ENCODE data around the gene LAMTOR2.
A peak's percentile ranks its signal among the peaks of the same experiment; 100 is the strongest.

LAMTOR2 gene

GRCh38 chr1:156054500-156055280 lies at the start of gene LAMTOR2:
TSS of gene LAMTOR2 (plus strand) at chr1:156054782. CDS start at chr1:156054890, 108 bp downstream.
- Histone ChIP-seq H3K27me3 (replicated peaks) (no peaks in the 10 kb centered on the region), H3K27ac (peak within 1 kb of the TSS; percentile 80), H3K4me3 (ENCODE audit: low read depth, low read length) (peak within 1 kb of the TSS; percentile 98), H3K36me3 (replicated peaks) (peaks cover 6% of the 10 kb centered on the region)
- in situ Hi-C loops (cut with HindIII; ENCODE audit: low pct_ligation_motif_present, low sequenced_read_pairs) = no loop called here
- DNase-seq = peak; percentile 98
- TF ChIP-seq, protein P1, sequence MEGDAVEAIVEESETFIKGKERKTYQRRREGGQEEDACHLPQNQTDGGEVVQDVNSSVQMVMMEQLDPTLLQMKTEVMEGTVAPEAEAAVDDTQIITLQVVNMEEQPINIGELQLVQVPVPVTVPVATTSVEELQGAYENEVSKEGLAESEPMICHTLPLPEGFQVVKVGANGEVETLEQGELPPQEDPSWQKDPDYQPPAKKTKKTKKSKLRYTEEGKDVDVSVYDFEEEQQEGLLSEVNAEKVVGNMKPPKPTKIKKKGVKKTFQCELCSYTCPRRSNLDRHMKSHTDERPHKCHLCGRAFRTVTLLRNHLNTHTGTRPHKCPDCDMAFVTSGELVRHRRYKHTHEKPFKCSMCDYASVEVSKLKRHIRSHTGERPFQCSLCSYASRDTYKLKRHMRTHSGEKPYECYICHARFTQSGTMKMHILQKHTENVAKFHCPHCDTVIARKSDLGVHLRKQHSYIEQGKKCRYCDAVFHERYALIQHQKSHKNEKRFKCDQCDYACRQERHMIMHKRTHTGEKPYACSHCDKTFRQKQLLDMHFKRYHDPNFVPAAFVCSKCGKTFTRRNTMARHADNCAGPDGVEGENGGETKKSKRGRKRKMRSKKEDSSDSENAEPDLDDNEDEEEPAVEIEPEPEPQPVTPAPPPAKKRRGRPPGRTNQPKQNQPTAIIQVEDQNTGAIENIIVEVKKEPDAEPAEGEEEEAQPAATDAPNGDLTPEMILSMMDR (IDR thresholded peaks at IDR 0.05; ENCODE audit: low read depth, low read length, missing control alignments) = no peak

DNA sequence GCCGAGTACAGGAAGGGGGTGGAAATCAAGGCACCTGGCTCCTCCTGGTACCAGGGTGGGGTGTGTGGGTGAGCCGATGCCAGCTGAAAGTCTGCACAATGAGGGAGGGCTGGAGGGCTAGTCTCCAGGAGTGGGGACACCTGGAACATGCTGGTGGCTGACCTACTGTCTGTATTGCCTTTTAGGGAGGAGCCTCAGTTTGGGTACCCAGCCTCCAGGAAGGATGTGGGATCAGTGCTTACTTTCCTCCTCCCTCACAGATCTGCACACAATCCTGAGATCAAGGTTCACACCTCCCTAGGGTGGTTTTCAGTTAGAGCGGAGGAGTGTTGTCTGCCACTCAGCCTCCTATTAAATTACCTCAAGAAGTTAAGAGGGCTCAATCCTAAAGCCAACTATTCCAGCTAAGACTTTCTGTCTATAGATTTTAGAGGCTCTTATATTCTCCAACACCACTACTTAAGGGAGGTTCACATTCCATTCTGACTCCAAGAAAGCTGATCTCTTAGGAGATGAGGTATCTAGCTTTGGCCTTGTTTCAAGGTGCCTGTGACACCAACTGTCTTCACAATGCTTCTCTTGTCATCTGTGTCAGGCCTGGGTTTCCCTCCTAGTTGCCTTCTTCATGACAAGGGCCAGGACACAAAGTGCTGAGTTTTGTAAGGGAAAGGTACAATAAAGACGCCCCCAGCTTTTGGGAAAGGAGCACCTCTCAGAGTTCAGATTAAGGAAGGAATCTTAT lies 49.6 kb upstream of the LAMTOR2 start:
- H3K27ac ChIP-seq = no peak overlapping the region

DNA sequence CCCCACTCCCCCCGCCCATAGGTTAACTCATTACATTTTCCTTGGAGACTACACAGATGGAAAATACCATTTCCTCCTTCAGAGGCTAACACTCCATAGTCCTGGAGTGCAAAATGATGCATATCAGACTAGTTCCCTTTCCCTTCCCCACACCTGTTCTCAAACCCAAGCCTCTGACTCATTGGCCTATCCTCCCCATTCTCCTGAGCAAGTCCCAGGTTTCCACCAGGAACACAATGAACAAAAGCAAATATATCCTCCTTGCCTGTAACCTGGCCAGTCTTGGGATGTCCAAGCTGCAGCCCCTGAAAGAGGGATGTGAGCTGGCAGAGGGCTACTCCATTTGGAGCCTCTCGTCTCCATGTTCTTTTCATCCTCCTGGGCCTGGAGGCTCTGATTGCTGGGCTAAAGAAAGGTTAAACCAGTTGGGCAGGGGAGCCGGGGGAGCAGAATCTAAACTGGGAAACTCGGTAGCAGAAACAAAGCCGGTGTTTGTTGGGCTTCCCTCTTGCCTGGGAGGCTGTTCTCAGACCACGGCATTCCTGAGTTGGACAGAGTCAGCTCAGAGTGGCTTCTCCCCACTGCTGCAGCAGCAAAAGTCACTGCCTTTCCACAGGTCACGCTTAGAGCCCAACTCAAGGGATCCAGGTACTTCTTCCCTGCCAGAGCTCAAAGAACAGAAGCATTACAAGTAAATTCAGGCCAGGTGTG lies 47.8 kb upstream of the LAMTOR2 start:
- in situ Hi-C loops (cut with HindIII; ENCODE audit: low pct_ligation_motif_present, low sequenced_read_pairs) = no loop called here
- Histone ChIP-seq H3K4me3 (ENCODE audit: low read depth, low read length) (no peak overlapping the region), H3K36me3 (replicated peaks) (peaks cover 32% of the 10 kb centered on the region), H3K27me3 (replicated peaks) (no peaks in the 10 kb centered on the region), H3K27ac (no peak overlapping the region)
- DNase-seq = no peak
- TF ChIP-seq, protein P1 (IDR thresholded peaks at IDR 0.05; ENCODE audit: low read depth, low read length, missing control alignments) = no peak

More for the DNA sequence above, 49.6 kb upstream of the LAMTOR2 start:
- peaks cover 19% of the 10 kb centered on the region for H3K36me3 ChIP-seq (replicated peaks)
- DNase-seq = no peak
- no peaks in the 10 kb centered on the region for H3K27me3 ChIP-seq (replicated peaks)
- no peak overlapping the region for H3K4me3 ChIP-seq (ENCODE audit: low read depth, low read length)
- in situ Hi-C loops (cut with HindIII; ENCODE audit: low pct_ligation_motif_present, low sequenced_read_pairs) = no loop called here
- TF ChIP-seq, protein P1 (IDR thresholded peaks at IDR 0.05; ENCODE audit: low read depth, low read length, missing control alignments) = no peak

- DNase-seq = no peak
- in situ Hi-C loops (cut with HindIII; ENCODE audit: low pct_ligation_motif_present, low sequenced_read_pairs) = no loop called here
- no peak overlapping the region for H3K4me3 ChIP-seq (ENCODE audit: low read depth, low read length)
- TF ChIP-seq, protein P1 (IDR thresholded peaks at IDR 0.05; ENCODE audit: low read depth, low read length, missing control alignments) = no peak
- no peaks in the 10 kb centered on the region for H3K27me3 ChIP-seq (replicated peaks)
- H3K27ac ChIP-seq = no peak overlapping the region
- H3K36me3 ChIP-seq (replicated peaks) = peaks cover 57% of the 10 kb centered on the region
Measured at GRCh38 chr1:156009404-156009803, 45.2 kb upstream of the LAMTOR2 start.

- in situ Hi-C loops (cut with HindIII; ENCODE audit: low pct_ligation_motif_present, low sequenced_read_pairs) = no loop called here
- no peak for DNase-seq
- H3K27ac ChIP-seq = no peak overlapping the region
- TF ChIP-seq, protein P1 (IDR thresholded peaks at IDR 0.05; ENCODE audit: low read depth, low read length, missing control alignments) = no peak
- no peaks in the 10 kb centered on the region for H3K27me3 ChIP-seq (replicated peaks)
- H3K4me3 ChIP-seq (ENCODE audit: low read depth, low read length) = no peak overlapping the region
- peaks cover 72% of the 10 kb centered on the region for H3K36me3 ChIP-seq (replicated peaks)
Measured at GRCh38 chr1:156012051-156012817, 42.3 kb upstream of the LAMTOR2 start.
